Lower lobe of right lung (tissue), 2 donors: Measurements from ENCODE around the gene SYTL2. TPM values are rescaled to one million over a fixed set of nuclear protein-coding genes. Genes with fewer than 3 reads are reported as not detected.
A peak's percentile ranks its signal among the peaks of the same experiment; 100 is the strongest.

Experiments used
- ATAC-seq, 2 donors: fragments of 200-7000 bp; cut with Tn5 transposase; one replicate each; pipeline ENCODE4 v1.9.1; 2020 to 2022; ENCODE audit warnings: mild to moderate bottlenecking in 2 of 2, moderate library complexity in 2 of 2
- DNase-seq: peaks from one replicate; pipeline ENCODE4 v3.0.0-alpha.2; 2020
- H3K27ac ChIP-seq: fragments of 200-600 bp; one replicate; pipeline ENCODE4 v1.8.0; 2022
- H3K27me3 ChIP-seq: fragments of 200-600 bp; one replicate; pipeline ENCODE4 v1.8.0; 2022; ENCODE audit warnings: low read depth
- H3K36me3 ChIP-seq: fragments of 200-600 bp; one replicate; pipeline ENCODE4 v1.8.0; 2022; ENCODE audit warnings: mild to moderate bottlenecking
- H3K4me1 ChIP-seq: fragments of 200-600 bp; one replicate; pipeline ENCODE4 v1.8.0; 2022
- H3K4me3 ChIP-seq: fragments of 200-600 bp; one replicate; pipeline ENCODE4 v1.8.0; 2022; ENCODE audit warnings: mild to moderate bottlenecking
- H3K9me3 ChIP-seq: fragments of 200-600 bp; one replicate; pipeline ENCODE4 v1.8.0; 2022
- CTCF ChIP-seq: fragments of 200-600 bp; IDR thresholded peaks from one replicate; pipeline ENCODE4 v1.8.0; 2022; ENCODE audit warnings: antibody characterized with exemption, mild to moderate bottlenecking
- intact Hi-C: fragments of 100-400 bp; cut with DNase I; formaldehyde crosslinking; loops from one replicate; pipeline ENCODE4 v1.11.0; 2022
- total RNA-seq: library from RNA; stranded (reverse); fragmentation: NEBNext Ultra II Directional; extraction: Animal tissue kit (Norgen Biotek cat#: 25700); gene quantifications from one replicate; pipeline ENCODE4 v1.2.1, GENCODE V29; 2021
- donor health status: DM: no; HTN: yes; CAD: no; lungs with severe emphysema.

The SYTL2 gene
- total RNA-seq, 1 donor from 2014 or later = 23.6 TPM

GRCh38 chr11:85829172-85829571 lies 18.2 kb upstream of the SYTL2 start:
- no peak overlapping the region for H3K4me3 ChIP-seq
- DNase-seq (no peak), ATAC-seq (no peak)
- no peaks in the 10 kb centered on the region for H3K27me3 ChIP-seq
- no peaks in the 10 kb centered on the region for H3K9me3 ChIP-seq
- TF ChIP-seq CTCF = no peak
- no peaks in the 10 kb centered on the region for H3K36me3 ChIP-seq
- intact Hi-C loops = no loop called here
- no peak overlapping the region for H3K27ac ChIP-seq
- peaks cover 16% of the 10 kb centered on the region for H3K4me1 ChIP-seq

- Histone ChIP-seq H3K9me3 (no peaks in the 10 kb centered on the region), H3K27ac (no peak overlapping the region), H3K4me3 (no peak overlapping the region), H3K36me3 (no peaks in the 10 kb centered on the region), H3K4me1 (peaks cover 16% of the 10 kb centered on the region), H3K27me3 (no peaks in the 10 kb centered on the region)
- DNase-seq (no peak), ATAC-seq (no peak)
- intact Hi-C loops = no loop called here
- TF ChIP-seq CTCF = no peak
These were observed 17.7 kb upstream of the SYTL2 start for GRCh38 chr11:85828640-85828978.

GRCh38 chr11:85827748-85828639 lies 17.1 kb upstream of the SYTL2 start:
- no peak for TF ChIP-seq CTCF
- ATAC-seq = peak; percentile 71 to 73
- no peak for DNase-seq
- Histone ChIP-seq H3K27ac (peak overlapping the region; percentile 13), H3K36me3 (no peaks in the 10 kb centered on the region), H3K9me3 (no peaks in the 10 kb centered on the region), H3K4me3 (no peak overlapping the region), H3K4me1 (peaks cover 16% of the 10 kb centered on the region), H3K27me3 (no peaks in the 10 kb centered on the region)
- intact Hi-C loops = no loop called here

- DNase-seq (no peak), ATAC-seq (peak in 1 of 2 donors; percentile 29)
- Histone ChIP-seq H3K27ac (no peak overlapping the region), H3K4me3 (no peak overlapping the region), H3K9me3 (no peaks in the 10 kb centered on the region), H3K36me3 (no peaks in the 10 kb centered on the region), H3K4me1 (peaks cover 16% of the 10 kb centered on the region), H3K27me3 (no peaks in the 10 kb centered on the region)
- intact Hi-C loops = no loop called here
- peak; percentile 37 for TF ChIP-seq CTCF
These were observed 15.3 kb upstream of the SYTL2 start for GRCh38 chr11:85826116-85826855.

GRCh38 chr11:85825616-85826015 lies 14.7 kb upstream of the SYTL2 start:
- ATAC-seq (no peak), DNase-seq (no peak)
- intact Hi-C loops = no loop called here
- Histone ChIP-seq H3K27me3 (no peaks in the 10 kb centered on the region), H3K36me3 (no peaks in the 10 kb centered on the region), H3K9me3 (no peaks in the 10 kb centered on the region), H3K4me3 (no peak overlapping the region), H3K27ac (no peak overlapping the region), H3K4me1 (peaks cover 16% of the 10 kb centered on the region)
- TF ChIP-seq CTCF = no peak
